Panc1 (cell line): ENCODE data around the gene ADCY3. TPM values are rescaled to one million over a fixed set of nuclear protein-coding genes. Genes with fewer than 3 reads are reported as not detected.

ENCODE experiments used
- ATAC-seq: fragments of 200-7000 bp; cut with Tn5 transposase; 2 replicates; pipeline ENCODE4 v1.9.1; 2020; ENCODE audit warnings: mild to moderate bottlenecking, moderate library complexity
- BruUV-seq: library from RNA; stranded (reverse); fragments of 400-500 nt; replicated peaks from 2 replicates; lab custom pipeline; 2021; lab: Mats Ljungman, UMichigan
- CTCF ChIA-PET: fragments of 300-600 bp; sonication (Branson Sonifier 250); formaldehyde crosslinking; loops from one replicate; lab custom pipeline; 2022; ENCODE audit warnings: antibody characterized with exemption; lab: Charles Lee
- POLR2A ChIA-PET: fragments of 300-600 bp; sonication (Branson Sonifier 250); formaldehyde crosslinking; loops from one replicate; lab custom pipeline; 2022; ENCODE audit warnings: antibody characterized with exemption; lab: Charles Lee
- DNase-seq: peaks from one replicate; pipeline ENCODE4 v3.0.0-alpha.2; 2010; ENCODE audit warnings: low read depth, low spot score
- H3K27ac ChIP-seq: 2 replicates; pipeline ENCODE4 v1.5.1; 2011; ENCODE audit warnings: mild to moderate bottlenecking, low read length, inconsistent platforms
- H3K27me3 ChIP-seq: fragments of 200-500 bp; sonication (Bioruptor generic); 2 replicates; pipeline ENCODE4 v1.6.0; 2014; ENCODE audit warnings: low read length, inconsistent platforms; ENCODE audit not compliant: control insufficient read depth, insufficient read depth
- H3K36me3 ChIP-seq: fragments of 200-500 bp; sonication (Bioruptor generic); 2 replicates; pipeline ENCODE4 v1.5.1; 2014; ENCODE audit warnings: inconsistent platforms, mild to moderate bottlenecking, low read length, moderate library complexity; ENCODE audit not compliant: control insufficient read depth, insufficient read depth
- H3K4me1 ChIP-seq: 2 replicates; pipeline ENCODE4 v1.5.1; 2011; ENCODE audit warnings: inconsistent platforms, mild to moderate bottlenecking, low read length, moderate library complexity; ENCODE audit not compliant: control insufficient read depth, insufficient read depth
- H3K4me3 ChIP-seq, 2 experiments: 2 replicates each; pipeline ENCODE4 v1.5.1; 2011 to 2012; ENCODE audit warnings: low read depth in 2 of 2, low read length in 2 of 2, mild to moderate bottlenecking in 2 of 2, inconsistent platforms in 1 of 2, moderate library complexity in 1 of 2
- H3K9me3 ChIP-seq: fragments of 200-500 bp; sonication (Bioruptor generic); 2 replicates; pipeline ENCODE4 v1.5.1; 2014; ENCODE audit warnings: low read depth, mild to moderate bottlenecking, inconsistent platforms, low read length, moderate library complexity; ENCODE audit not compliant: control insufficient read depth, insufficient read depth
- POLR2AphosphoS5 ChIP-seq: IDR thresholded peaks from 2 replicates; pipeline ENCODE4 v1.6.1; 2012; ENCODE audit warnings: mild to moderate bottlenecking, low read depth, low read length, moderate library complexity
- SIN3A ChIP-seq: IDR thresholded peaks from 2 replicates; pipeline ENCODE4 v1.6.1; 2012; ENCODE audit warnings: low read depth, mild to moderate bottlenecking, low read length, moderate library complexity, borderline replicate concordance; ENCODE audit not compliant: insufficient read depth
- TCF7L2 ChIP-seq: IDR thresholded peaks from 2 replicates; pipeline ENCODE4 v1.6.1; 2011; ENCODE audit warnings: mild to moderate bottlenecking, low read depth, low read length, inconsistent platforms
- in situ Hi-C: cut with HindIII; loops from 2 replicates; pipeline ENCODE4 v1.10.0; 2016; ENCODE audit warnings: low sequenced_read_pairs, low pct_unique_long_range_greater_than_20kb
- intact Hi-C: fragments of 100-400 bp; cut with micrococcal nuclease; formaldehyde crosslinking; loops from one replicate; pipeline ENCODE4 v1.10.0; 2022; ENCODE audit not compliant: unreplicated experiment
- total RNA-seq: library from RNA; stranded (reverse); gene quantifications from one replicate; pipeline ENCODE4 v1.2.1, GENCODE V29; 2021; ENCODE audit not compliant: unreplicated experiment
- TF ChIP-seq, protein P1 (sequence below): fragments of 450-650 bp; IDR thresholded peaks from 2 replicates; pipeline ENCODE4 v1.5.1; 2017; ENCODE audit warnings: mild to moderate bottlenecking
- TF ChIP-seq, protein P2 (sequence below), 2 experiments: IDR thresholded peaks; 2 replicates each; pipeline ENCODE4 v1.6.1; 2011 to 2012; ENCODE audit warnings: low read depth in 2 of 2, control low read depth in 1 of 2, low read length in 1 of 2, mild to moderate bottlenecking in 1 of 2, moderate library complexity in 1 of 2; ENCODE audit not compliant: insufficient read depth in 1 of 2

ADCY3 gene
- total RNA-seq, 1 experiment from 2014 or later: 34.1 TPM

DNA sequence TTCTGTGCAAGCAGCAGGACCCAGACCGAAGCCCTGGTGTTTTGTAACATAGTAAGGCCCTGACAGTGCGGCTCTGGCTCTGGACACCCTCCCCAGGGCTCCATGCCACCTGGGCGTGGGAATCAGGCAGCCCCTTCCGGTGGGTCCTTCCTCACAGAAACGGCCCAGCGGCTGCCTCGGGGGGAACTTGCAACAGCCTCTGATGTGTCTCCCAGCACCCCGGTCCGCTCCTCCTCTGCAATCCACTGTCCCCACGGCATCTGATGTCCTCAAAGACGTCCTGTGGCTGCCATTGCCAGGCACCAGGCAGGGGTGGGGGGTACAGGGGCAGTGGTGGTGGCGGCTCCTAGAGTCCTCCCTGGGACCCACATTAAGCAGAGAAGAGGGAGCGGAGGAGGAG, 68.0 kb downstream of the ADCY3 start:
- DNase-seq (no peak), ATAC-seq (no peak)
- TF ChIP-seq, protein P1, sequence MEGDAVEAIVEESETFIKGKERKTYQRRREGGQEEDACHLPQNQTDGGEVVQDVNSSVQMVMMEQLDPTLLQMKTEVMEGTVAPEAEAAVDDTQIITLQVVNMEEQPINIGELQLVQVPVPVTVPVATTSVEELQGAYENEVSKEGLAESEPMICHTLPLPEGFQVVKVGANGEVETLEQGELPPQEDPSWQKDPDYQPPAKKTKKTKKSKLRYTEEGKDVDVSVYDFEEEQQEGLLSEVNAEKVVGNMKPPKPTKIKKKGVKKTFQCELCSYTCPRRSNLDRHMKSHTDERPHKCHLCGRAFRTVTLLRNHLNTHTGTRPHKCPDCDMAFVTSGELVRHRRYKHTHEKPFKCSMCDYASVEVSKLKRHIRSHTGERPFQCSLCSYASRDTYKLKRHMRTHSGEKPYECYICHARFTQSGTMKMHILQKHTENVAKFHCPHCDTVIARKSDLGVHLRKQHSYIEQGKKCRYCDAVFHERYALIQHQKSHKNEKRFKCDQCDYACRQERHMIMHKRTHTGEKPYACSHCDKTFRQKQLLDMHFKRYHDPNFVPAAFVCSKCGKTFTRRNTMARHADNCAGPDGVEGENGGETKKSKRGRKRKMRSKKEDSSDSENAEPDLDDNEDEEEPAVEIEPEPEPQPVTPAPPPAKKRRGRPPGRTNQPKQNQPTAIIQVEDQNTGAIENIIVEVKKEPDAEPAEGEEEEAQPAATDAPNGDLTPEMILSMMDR: no peak
- TF ChIP-seq POLR2AphosphoS5 (no peak), TCF7L2 (no peak)
- TF ChIP-seq, protein P2, sequence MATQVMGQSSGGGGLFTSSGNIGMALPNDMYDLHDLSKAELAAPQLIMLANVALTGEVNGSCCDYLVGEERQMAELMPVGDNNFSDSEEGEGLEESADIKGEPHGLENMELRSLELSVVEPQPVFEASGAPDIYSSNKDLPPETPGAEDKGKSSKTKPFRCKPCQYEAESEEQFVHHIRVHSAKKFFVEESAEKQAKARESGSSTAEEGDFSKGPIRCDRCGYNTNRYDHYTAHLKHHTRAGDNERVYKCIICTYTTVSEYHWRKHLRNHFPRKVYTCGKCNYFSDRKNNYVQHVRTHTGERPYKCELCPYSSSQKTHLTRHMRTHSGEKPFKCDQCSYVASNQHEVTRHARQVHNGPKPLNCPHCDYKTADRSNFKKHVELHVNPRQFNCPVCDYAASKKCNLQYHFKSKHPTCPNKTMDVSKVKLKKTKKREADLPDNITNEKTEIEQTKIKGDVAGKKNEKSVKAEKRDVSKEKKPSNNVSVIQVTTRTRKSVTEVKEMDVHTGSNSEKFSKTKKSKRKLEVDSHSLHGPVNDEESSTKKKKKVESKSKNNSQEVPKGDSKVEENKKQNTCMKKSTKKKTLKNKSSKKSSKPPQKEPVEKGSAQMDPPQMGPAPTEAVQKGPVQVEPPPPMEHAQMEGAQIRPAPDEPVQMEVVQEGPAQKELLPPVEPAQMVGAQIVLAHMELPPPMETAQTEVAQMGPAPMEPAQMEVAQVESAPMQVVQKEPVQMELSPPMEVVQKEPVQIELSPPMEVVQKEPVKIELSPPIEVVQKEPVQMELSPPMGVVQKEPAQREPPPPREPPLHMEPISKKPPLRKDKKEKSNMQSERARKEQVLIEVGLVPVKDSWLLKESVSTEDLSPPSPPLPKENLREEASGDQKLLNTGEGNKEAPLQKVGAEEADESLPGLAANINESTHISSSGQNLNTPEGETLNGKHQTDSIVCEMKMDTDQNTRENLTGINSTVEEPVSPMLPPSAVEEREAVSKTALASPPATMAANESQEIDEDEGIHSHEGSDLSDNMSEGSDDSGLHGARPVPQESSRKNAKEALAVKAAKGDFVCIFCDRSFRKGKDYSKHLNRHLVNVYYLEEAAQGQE (IDR thresholded peaks at IDR 0.05; ENCODE audit: insufficient read depth in 1 of 2, low read depth in 2 of 2, low read length in 1 of 2): no peak
- Histone ChIP-seq H3K36me3 (no peaks in the 10 kb centered on the region), H3K27me3 (no peaks in the 10 kb centered on the region), H3K4me1 (no peaks in the 10 kb centered on the region), H3K27ac (no peak overlapping the region), H3K9me3 (no peaks in the 10 kb centered on the region), H3K4me3 (no peak overlapping the region)
- no TSS peak for BruUV-seq
- CTCF ChIA-PET: no interaction called here
- intact Hi-C loops: no loop called here
- POLR2A ChIA-PET: no interaction called here
- in situ Hi-C loops: no loop called here

GRCh38 chr2:24850944-24851343, 69.1 kb downstream of the ADCY3 start:
- Histone ChIP-seq H3K27ac (no peak overlapping the region), H3K36me3 (no peaks in the 10 kb centered on the region), H3K4me3 (no peak overlapping the region), H3K27me3 (no peaks in the 10 kb centered on the region), H3K4me1 (no peaks in the 10 kb centered on the region), H3K9me3 (no peaks in the 10 kb centered on the region)
- ChIA-PET CTCF (no interaction called here), POLR2A (no interaction called here)
- in situ Hi-C loops (no loop called here), intact Hi-C loops (no loop called here)
- no peak for TF ChIP-seq POLR2AphosphoS5
- TF ChIP-seq, protein P2 (IDR thresholded peaks at IDR 0.05; ENCODE audit: insufficient read depth in 1 of 2, low read depth in 2 of 2, low read length in 1 of 2): no peak
- TF ChIP-seq, protein P1: no peak
- no peak for TF ChIP-seq SIN3A
- no peak for TF ChIP-seq TCF7L2
- no peak for DNase-seq
- ATAC-seq: no peak
- no TSS peak for BruUV-seq
